AG04449 (cell line): ENCODE results near the gene CBX8.

Experiments used
- CTCF ChIA-PET: fragments of 350-600 bp; formaldehyde crosslinking; extraction: SDS; loops from one replicate; lab custom pipeline; 2021; ENCODE audit warnings: antibody characterized with exemption; lab: Yijun Ruan, JAX
- POLR2A ChIA-PET: fragments of 400-600, 350-600 bp; formaldehyde crosslinking; extraction: SDS; loops from one replicate; lab custom pipeline; 2020; ENCODE audit warnings: antibody characterized with exemption, inconsistent platforms; lab: Yijun Ruan, JAX
- DNase-seq: peaks from one replicate; pipeline ENCODE4 v3.0.0-alpha.2; 2010; ENCODE audit warnings: low read depth, low spot score
- H3K4me3 ChIP-seq: 2 replicates; pipeline ENCODE4 v1.5.1; 2011; ENCODE audit warnings: low read depth, mild to moderate bottlenecking, control low read depth, low read length
- CTCF ChIP-seq: IDR thresholded peaks from one replicate; pipeline ENCODE4 v1.5.1; 2011; ENCODE audit warnings: mild to moderate bottlenecking, moderate library complexity, low read length, control low read depth, inconsistent platforms; ENCODE audit not compliant: insufficient read depth; ENCODE audit errors: missing control alignments

The CBX8 gene

GRCh38 chr17:79839356-79840268 is 42.7 kb upstream of the CBX8 start, which contains the start of gene CBX4:
TSS of gene CBX4 (minus strand) at chr17:79839440. CDS start at chr17:79839251, 189 bp downstream.
- ChIA-PET POLR2A (interaction anchor here (0.6 to 2.2 kb wide), 18 partner anchors 9 to 154 kb away, joined by 3 to 17 read pairs (median 4); partner anchors contain the start of gene CBX8), CTCF (interaction anchor here (0.8 to 3.7 kb wide), 23 partner anchors 11 to 262 kb away, joined by 3 to 39 read pairs (median 4); partner anchors contain the start of gene GAA)
- peak within 1 kb of the TSS; percentile 74 for H3K4me3 ChIP-seq
- DNase-seq: peak; percentile 21
- TF ChIP-seq CTCF: peak; percentile 75

- H3K4me3 ChIP-seq: peak overlapping the region; percentile 74
- POLR2A ChIA-PET: interaction anchor here (0.6 to 2.2 kb wide), 18 partner anchors 8 to 170 kb away, joined by 3 to 17 read pairs (median 4); partner anchors contain the start of gene CBX8
- no peak for DNase-seq
- CTCF ChIA-PET: interaction anchor here (0.8 to 3.7 kb wide), 10 partner anchors 10 to 148 kb away, joined by 3 to 39 read pairs (median 4); no protein-coding TSS in a partner anchor
- TF ChIP-seq CTCF: no peak
Observed at GRCh38 chr17:79838522-79839274, 41.8 kb upstream of the CBX8 start.

GRCh38 chr17:79837888-79838521 is 41.1 kb upstream of the CBX8 start:
- TF ChIP-seq CTCF: no peak
- POLR2A ChIA-PET: interaction anchor here (0.6 to 2.0 kb wide), 9 partner anchors 10 to 170 kb away, joined by 3 to 10 read pairs (median 4); partner anchors contain the start of gene CBX8
- peak overlapping the region; percentile 74 for H3K4me3 ChIP-seq
- CTCF ChIA-PET: interaction anchor here (1.3 to 2.6 kb wide), 3 partner anchors 9 to 156 kb away, joined by 3 to 19 read pairs (median 5); no protein-coding TSS in a partner anchor
- DNase-seq: no peak

- ChIA-PET POLR2A (interaction anchor here (0.6 to 1.2 kb wide), 4 partner anchors 9 to 44 kb away, joined by 3 to 4 read pairs (median 4); no protein-coding TSS in a partner anchor), CTCF (interaction anchor here (0.7 to 2.4 kb wide), 7 partner anchors 8 to 157 kb away, joined by 3 to 13 read pairs (median 5); no protein-coding TSS in a partner anchor)
- TF ChIP-seq CTCF: no peak
- peak overlapping the region; percentile 74 for H3K4me3 ChIP-seq
- DNase-seq: no peak
Observed at GRCh38 chr17:79836972-79837887, 40.4 kb upstream of the CBX8 start.

GRCh38 chr17:79836510-79836971 is 39.7 kb upstream of the CBX8 start:
- CTCF ChIA-PET: interaction anchor here (0.7 to 2.4 kb wide), 7 partner anchors 9 to 157 kb away, joined by 3 to 13 read pairs (median 5); no protein-coding TSS in a partner anchor
- TF ChIP-seq CTCF: no peak
- no peak for DNase-seq
- peak overlapping the region; percentile 74 for H3K4me3 ChIP-seq
- POLR2A ChIA-PET: no interaction called here
